ENCODE measurements around the gene KDF1. TPM values are rescaled to one million over a fixed set of nuclear protein-coding genes. Genes with fewer than 3 reads are reported as not detected.
A peak's percentile ranks its signal among the peaks of the same experiment; 100 is the strongest.

Gene KDF1
- total and polyA plus RNA-seq, 2 of the 13 experiments (the other 11 are each of a cell fraction or from before 2014, with no cell fraction given): 1.9 to 4.9 TPM

- TF ChIP-seq ZNF530 (CRISPR knock-in tag; IDR thresholded peaks at IDR 0.05; ENCODE audit: low read depth) (no peak), HNRNPH1 (optimal IDR thresholded peaks at IDR 0.05; ENCODE audit: low read depth, low read length) (no peak), ELF3 (CRISPR knock-in tag; IDR thresholded peaks at IDR 0.05) (peak; percentile 50; the same call in 1 of the 2 replicates), HES4 (CRISPR knock-in tag; IDR thresholded peaks at IDR 0.05; ENCODE audit: borderline replicate concordance) (peak; percentile 95), MYPOP (CRISPR knock-in tag; IDR thresholded peaks at IDR 0.05) (peak; percentile 67), ZHX1 (CRISPR knock-in tag; IDR thresholded peaks at IDR 0.05; ENCODE audit: low read depth) (no peak), HMGA1 (CRISPR knock-in tag; conservative IDR thresholded peaks at IDR 0.05) (no peak), ZFP36L2 (CRISPR knock-in tag; IDR thresholded peaks at IDR 0.05) (no peak), JARID2 (CRISPR knock-in tag; IDR thresholded peaks at IDR 0.05; ENCODE audit: insufficient replicate concordance) (no peak), DNMT1 (CRISPR knock-in tag; IDR thresholded peaks at IDR 0.05) (no peak), ZNF780A (CRISPR knock-in tag; IDR thresholded peaks at IDR 0.05) (no peak), TEAD3 (CRISPR knock-in tag; optimal IDR thresholded peaks at IDR 0.05; ENCODE audit: borderline replicate concordance) (peak; percentile 14), ZNF44 (CRISPR knock-in tag; IDR thresholded peaks at IDR 0.05) (no peak), ATF6 (CRISPR knock-in tag; conservative IDR thresholded peaks at IDR 0.05) (no peak), HNRNPUL1 (IDR thresholded peaks at IDR 0.05; ENCODE audit: low read depth, low read length) (no peak), BHLHE40 (IDR thresholded peaks at IDR 0.05; ENCODE audit: low read length) (no peak), TOE1 (CRISPR knock-in tag; IDR thresholded peaks at IDR 0.05) (no peak), ZZZ3 (CRISPR knock-in tag; IDR thresholded peaks at IDR 0.05; ENCODE audit: borderline replicate concordance) (peak; percentile 75; the same call in 1 of the 2 replicates), SYNCRIP (IDR thresholded peaks at IDR 0.05; ENCODE audit: insufficient read depth, low read depth, low read length) (no peak), NRL (CRISPR knock-in tag; IDR thresholded peaks at IDR 0.05; ENCODE audit: borderline replicate concordance) (peak; percentile 92)
- TF ChIP-seq, protein P1, sequence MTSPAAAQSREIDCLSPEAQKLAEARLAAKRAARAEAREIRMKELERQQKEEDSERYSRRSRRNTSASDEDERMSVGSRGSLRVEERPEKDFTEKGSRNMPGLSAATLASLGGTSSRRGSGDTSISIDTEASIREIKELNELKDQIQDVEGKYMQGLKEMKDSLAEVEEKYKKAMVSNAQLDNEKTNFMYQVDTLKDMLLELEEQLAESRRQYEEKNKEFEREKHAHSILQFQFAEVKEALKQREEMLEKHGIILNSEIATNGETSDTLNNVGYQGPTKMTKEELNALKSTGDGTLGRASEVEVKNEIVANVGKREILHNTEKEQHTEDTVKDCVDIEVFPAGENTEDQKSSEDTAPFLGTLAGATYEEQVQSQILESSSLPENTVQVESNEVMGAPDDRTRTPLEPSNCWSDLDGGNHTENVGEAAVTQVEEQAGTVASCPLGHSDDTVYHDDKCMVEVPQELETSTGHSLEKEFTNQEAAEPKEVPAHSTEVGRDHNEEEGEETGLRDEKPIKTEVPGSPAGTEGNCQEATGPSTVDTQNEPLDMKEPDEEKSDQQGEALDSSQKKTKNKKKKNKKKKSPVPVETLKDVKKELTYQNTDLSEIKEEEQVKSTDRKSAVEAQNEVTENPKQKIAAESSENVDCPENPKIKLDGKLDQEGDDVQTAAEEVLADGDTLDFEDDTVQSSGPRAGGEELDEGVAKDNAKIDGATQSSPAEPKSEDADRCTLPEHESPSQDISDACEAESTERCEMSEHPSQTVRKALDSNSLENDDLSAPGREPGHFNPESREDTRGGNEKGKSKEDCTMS (CRISPR knock-in tag; conservative IDR thresholded peaks at IDR 0.05): no peak
Observed at GRCh38 chr1:26921540-26922430, 38.5 kb downstream of the KDF1 start, which contains the start of gene NUDC (continued).
